ENCODE results near the gene PDP2.

GRCh38 chr16:66858740-66859396 is 21.4 kb upstream of the PDP2 start:
- TF ChIP-seq, protein P1, sequence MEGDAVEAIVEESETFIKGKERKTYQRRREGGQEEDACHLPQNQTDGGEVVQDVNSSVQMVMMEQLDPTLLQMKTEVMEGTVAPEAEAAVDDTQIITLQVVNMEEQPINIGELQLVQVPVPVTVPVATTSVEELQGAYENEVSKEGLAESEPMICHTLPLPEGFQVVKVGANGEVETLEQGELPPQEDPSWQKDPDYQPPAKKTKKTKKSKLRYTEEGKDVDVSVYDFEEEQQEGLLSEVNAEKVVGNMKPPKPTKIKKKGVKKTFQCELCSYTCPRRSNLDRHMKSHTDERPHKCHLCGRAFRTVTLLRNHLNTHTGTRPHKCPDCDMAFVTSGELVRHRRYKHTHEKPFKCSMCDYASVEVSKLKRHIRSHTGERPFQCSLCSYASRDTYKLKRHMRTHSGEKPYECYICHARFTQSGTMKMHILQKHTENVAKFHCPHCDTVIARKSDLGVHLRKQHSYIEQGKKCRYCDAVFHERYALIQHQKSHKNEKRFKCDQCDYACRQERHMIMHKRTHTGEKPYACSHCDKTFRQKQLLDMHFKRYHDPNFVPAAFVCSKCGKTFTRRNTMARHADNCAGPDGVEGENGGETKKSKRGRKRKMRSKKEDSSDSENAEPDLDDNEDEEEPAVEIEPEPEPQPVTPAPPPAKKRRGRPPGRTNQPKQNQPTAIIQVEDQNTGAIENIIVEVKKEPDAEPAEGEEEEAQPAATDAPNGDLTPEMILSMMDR (IDR thresholded peaks at IDR 0.05; ENCODE audit: borderline replicate concordance, extremely low read depth, low read length, poor library complexity, severe bottlenecking), result no peak
- TF ChIP-seq EZH2 (IDR thresholded peaks at IDR 0.05; ENCODE audit: borderline replicate concordance, low read depth, low read length, severe bottlenecking), result no peak
